ENCODE results near the gene CCR5.

Gene CCR5

DNA sequence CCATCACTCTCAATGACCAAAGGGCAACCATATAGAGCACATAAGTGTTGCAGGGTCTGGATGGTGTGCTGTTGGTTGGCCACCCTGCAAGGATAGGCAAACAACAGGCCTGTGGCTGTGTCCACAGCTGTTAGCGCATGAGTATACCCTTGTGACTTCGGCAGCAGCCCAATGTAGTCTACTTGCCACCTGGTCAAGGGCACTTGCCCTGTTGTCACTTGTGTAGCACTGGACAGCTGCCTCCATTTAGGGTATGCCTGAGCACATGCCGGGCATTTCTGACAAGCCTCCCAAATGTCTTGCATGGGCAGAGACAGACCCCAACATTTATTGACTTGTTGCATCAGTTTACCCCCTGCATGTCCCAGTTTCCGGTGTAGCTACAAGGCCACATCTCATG is 49.1 kb downstream of the CCR5 start:
- no peak for DNase-seq (ENCODE audit: low spot score in 2 of 2)

DNA sequence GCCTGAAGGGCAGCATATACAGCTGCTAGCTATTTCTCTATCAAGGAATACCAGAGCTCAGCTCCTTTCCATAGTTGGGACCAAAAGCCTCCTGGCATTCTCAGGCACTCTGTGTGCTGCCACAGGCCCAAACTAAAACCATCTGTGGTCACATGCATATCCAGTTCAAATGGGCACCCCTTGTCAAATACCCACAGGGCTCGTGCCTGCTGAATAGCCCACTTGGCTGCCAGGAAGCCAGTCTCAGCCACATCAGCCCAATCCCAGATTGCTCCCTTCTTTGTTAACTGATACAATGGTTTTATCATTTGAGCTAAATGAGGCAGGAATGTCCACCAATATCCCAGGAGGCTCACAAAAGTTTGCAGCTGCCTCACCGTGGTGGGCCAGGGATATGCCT is 50.2 kb downstream of the CCR5 start:
- H3K4me3 Mint-ChIP-seq: no peak overlapping the region
- DNase-seq (ENCODE audit: low spot score in 2 of 2): no peak
- ATAC-seq: no peak
- no peak overlapping the region for H3K27ac Mint-ChIP-seq
- H3K36me3 Mint-ChIP-seq: no peaks in the 10 kb centered on the region
- H3K4me1 Mint-ChIP-seq: peaks cover under 1% of the 10 kb centered on the region
- H3K9me3 Mint-ChIP-seq: no peaks in the 10 kb centered on the region

More for the DNA sequence above, 49.1 kb downstream of the CCR5 start:
- H3K36me3 Mint-ChIP-seq: no peaks in the 10 kb centered on the region
- no peak overlapping the region for H3K27ac Mint-ChIP-seq
- no peak overlapping the region for H3K4me3 Mint-ChIP-seq
- no peak for ATAC-seq
- H3K4me1 Mint-ChIP-seq: no peaks in the 10 kb centered on the region
- H3K9me3 Mint-ChIP-seq: no peaks in the 10 kb centered on the region

DNA sequence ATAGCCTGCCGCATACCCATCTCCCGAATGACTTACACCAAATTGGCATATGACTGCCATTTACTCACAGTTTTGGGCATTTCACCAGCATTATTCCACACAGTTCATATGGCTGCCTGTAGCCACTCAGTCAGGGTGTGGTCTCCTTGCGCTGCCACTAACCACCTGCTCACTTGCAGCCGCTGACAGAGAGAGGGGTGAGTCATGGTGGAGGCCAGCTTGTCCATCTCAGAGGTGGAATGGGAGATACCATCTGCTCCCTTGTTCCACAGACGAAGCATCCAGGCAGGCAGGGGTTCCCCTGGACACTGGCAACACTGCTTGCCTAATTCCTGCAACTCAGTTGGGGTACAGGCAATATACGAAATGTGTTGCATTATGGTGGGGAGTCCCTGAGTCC is 51.9 kb downstream of the CCR5 start:
- Mint-ChIP-seq H3K27ac (no peak overlapping the region), H3K4me1 (peaks cover 11% of the 10 kb centered on the region)
- ATAC-seq: no peak

DNA sequence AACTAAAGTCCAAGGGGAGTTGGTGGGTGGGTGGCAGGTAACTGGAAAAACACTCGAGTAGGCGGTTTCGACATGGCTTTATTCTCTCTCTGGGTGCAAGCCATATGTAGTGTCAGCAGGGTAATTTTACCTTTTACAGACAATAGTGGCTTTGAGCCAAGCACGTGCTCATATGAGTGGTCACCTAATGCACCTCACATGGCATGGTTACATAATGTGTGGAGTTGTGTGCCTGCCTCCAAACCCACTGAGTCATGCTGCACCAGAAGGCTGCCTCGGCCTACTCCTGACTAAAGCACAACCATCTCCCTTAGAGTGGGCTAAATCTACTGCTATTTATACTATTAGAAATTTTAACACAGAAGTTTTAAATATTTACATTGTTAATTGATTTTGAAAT is 52.8 kb downstream of the CCR5 start:
- no peaks in the 10 kb centered on the region for H3K9me3 Mint-ChIP-seq
- H3K36me3 Mint-ChIP-seq: no peaks in the 10 kb centered on the region
- DNase-seq (ENCODE audit: low spot score in 2 of 2) (no peak), ATAC-seq (no peak)
- H3K27ac Mint-ChIP-seq: no peak overlapping the region
- no peak overlapping the region for H3K4me3 Mint-ChIP-seq
- peaks cover 11% of the 10 kb centered on the region for H3K4me1 Mint-ChIP-seq

More for the DNA sequence above, 51.9 kb downstream of the CCR5 start:
- DNase-seq (ENCODE audit: low spot score in 2 of 2): no peak
- H3K4me3 Mint-ChIP-seq: no peak overlapping the region
- H3K9me3 Mint-ChIP-seq: no peaks in the 10 kb centered on the region
- H3K36me3 Mint-ChIP-seq: no peaks in the 10 kb centered on the region

Data from stimulated activated effector memory CD8-positive, alpha-beta T cell treated with anti-CD3 and anti-CD28 coated beads, Interleukin-12 subunit alpha, Interleukin-12 subunit beta, amount 100 ng/mL, for 72 hours (primary cell).